GM21526 (cell line): ENCODE measurements around the gene ABLIM2.

Experiments
- ATAC-seq: cut with Tn5 transposase; IDR thresholded peaks from one replicate; pipeline ENCODE4 v1.9.1; 2021; ENCODE audit warnings: moderate library complexity; ENCODE audit not compliant: unreplicated experiment, low FRiP score

Gene ABLIM2

DNA sequence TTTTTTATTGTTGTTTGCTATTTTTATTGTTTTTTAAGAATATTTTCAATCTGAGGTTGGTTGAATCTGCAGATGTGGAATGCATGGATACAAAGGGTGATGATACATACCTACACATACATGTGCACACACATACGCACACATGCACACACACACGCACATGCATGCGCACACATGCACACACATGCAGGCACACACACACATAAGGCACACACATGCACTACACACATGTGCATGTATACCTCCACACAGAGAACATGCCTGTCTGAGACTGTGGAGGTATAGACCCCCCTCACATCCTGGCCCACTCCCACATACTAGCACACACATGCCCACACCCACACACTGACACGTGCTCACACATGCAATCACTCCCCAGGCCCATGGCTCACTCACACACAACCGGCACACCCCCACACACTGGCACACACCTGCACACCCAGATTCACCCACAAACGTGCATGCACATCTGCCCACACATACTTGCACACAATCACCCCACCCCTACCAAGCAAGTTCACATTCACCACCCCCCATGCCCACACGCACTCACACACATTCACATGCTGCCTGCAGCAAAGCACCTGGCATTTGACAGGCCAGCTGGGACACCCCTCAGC, 121.4 kb downstream of the ABLIM2 start:
- ATAC-seq = no peak

- no peak for ATAC-seq
These were observed 123.2 kb downstream of the ABLIM2 start for GRCh38 chr4:8035371-8035780.

GRCh38 chr4:8033829-8034528, 124.6 kb downstream of the ABLIM2 start:
- no peak for ATAC-seq

DNA sequence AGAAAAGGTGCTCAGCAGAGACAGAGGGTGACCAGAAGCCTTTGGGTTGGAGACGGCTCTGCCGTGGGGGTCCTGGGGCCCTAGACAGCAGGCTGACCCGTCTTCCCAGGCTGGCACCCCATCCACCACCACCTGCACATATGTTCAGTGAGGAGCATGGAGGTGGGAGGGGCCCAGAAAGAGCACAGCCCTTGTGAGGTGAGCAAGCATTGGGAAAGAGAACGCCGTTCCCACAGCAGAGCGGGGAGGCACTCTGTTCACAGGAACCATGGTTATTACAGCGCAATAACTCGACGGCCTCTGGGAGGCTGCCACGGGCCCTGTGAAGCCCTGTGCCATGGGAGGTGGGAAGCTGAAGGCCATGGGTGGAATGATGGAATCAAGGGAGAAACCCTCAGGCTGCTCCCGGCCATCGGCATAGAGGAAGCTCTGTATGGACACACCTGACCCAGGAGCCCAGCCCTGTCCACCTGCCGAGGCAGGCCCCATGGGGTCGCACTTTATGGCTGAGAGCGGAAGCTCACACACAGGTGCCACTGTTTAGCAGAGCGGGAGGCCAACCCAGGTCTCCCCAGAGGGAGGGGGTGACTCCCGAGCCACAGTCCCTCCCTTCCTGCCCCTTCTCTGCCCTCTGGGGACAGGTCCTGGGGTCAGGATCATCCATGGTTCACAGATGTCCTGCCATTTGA, 125.4 kb downstream of the ABLIM2 start:
- no peak for ATAC-seq

DNA sequence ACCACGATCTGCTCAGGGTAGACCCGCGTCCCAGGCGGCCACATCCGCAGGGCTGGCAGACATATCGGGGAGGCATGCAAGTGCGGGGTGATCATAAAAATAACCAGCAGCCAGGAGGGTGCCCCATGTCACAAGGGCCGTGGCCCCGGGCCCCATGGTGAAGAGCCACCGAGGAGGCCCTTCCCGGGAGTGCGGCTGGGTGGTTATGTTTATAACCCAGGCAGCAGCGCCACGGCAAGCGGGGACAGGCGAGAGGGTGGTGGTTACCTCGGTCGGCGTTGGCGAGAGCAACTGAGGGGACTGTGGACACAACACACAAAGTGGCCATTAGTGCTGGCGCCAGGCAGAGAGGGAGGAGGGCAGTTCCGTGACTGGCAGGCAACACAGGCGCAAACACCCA, 126.2 kb downstream of the ABLIM2 start:
- no peak for ATAC-seq

GRCh38 chr4:8030121-8030781, 128.4 kb downstream of the ABLIM2 start:
- ATAC-seq = no peak

GRCh38 chr4:8029689-8030088, 128.9 kb downstream of the ABLIM2 start:
- no peak for ATAC-seq

DNA sequence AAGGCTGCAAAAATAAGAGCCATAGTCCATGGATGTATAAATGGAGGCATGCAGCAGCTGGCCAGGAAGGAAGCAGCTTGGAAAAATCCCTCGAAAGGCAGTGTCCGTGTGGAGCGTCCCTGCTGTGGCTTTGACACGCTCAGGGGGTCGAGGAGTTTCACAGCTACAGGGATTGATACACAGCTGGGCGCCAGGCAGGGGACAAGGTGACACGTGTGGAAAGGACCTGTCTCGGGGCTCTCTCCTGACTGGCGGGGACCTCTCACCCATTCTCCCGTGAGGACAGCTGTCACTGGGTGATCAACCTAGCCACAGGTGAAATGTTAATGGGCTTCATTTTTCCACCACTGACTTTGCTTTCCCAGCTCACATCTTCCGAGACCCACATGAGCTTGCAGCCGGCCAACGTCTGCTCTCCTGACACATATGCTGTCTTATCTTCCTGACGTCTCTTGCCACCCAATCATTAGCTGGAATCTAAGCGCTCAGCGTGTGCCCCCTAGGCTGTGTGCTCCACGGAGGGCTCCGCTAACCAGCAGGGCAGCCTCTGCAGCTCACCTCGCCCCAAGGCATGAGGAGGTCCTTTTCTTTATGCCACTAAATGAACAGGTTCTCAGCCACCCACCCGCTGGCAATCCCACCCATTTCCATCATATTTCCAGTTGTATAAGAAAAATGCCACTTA, 129.6 kb downstream of the ABLIM2 start:
- no peak for ATAC-seq

GRCh38 chr4:8028368-8028767, 130.2 kb downstream of the ABLIM2 start:
- no peak for ATAC-seq

GRCh38 chr4:8026453-8026852, 132.2 kb downstream of the ABLIM2 start:
- ATAC-seq = no peak

- no peak for ATAC-seq
These were observed 132.9 kb downstream of the ABLIM2 start for GRCh38 chr4:8025668-8026067.

- no peak for ATAC-seq
These were observed 134.4 kb downstream of the ABLIM2 start for GRCh38 chr4:8024073-8024786.

- no peak for ATAC-seq
These were observed 134.9 kb downstream of the ABLIM2 start for GRCh38 chr4:8023696-8024033.

DNA sequence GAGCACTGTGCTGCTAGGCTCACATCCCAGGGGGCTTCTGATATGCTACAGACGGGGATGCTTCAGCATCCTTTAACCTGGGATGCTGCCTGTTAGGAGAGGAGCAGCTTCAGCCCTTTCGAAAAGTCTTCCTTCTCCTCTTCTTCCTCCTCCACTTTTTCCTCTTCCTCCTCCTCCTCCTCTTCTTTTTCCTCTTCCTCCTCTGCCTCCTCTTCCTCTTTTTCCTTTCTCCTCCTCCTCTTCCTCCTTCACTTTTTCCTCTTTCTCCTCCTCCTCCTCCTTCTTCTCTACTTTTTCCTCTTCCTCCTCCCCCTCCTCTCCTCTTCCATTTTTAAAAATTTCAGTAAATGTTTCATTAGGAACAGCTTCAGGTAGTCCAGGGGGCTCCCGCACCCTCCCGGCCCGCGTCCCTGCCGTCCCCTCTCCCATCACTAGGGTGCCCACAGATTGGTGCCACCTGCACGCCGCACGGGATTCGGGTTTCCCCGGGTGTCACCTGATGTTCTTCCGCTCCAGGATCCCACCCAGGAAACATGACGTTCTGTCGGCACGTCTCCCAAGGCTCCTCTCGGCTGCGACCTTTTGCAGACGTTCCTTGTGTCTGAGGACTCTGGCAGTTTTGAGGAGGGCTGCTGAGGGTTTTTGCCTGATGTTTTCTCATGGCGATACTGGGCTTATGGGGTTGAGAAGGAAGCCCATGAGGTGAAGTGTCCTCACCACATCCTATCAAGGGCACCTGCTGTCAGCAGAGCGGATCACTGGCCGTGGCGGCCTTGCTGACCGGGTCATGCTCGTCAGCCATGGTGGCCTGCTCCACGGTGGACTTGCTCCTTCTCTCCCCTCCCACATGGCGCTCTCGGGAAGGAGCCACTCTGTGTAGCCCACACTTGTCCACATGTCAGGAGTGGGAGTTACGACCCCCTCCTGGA, 135.6 kb downstream of the ABLIM2 start:
- ATAC-seq = no peak

GRCh38 chr4:8021796-8022195, 136.8 kb downstream of the ABLIM2 start:
- no peak for ATAC-seq

GRCh38 chr4:8019396-8020365, 138.9 kb downstream of the ABLIM2 start:
- ATAC-seq = no peak

- no peak for ATAC-seq
These were observed 142.1 kb downstream of the ABLIM2 start for GRCh38 chr4:8016527-8016926.

- ATAC-seq = no peak
These were observed 143.1 kb downstream of the ABLIM2 start for GRCh38 chr4:8015512-8015911.
